C4-2B (cell line): ENCODE measurements around the gene COG5.
A peak's percentile ranks its signal among the peaks of the same experiment; 100 is the strongest.

Source experiments
- H3K27ac ChIP-seq: fragments of 450-650 bp; 2 replicates; pipeline ENCODE4 v1.5.1; 2017
- ZFX ChIP-seq: fragments of 450-650 bp; IDR thresholded peaks from 2 replicates; pipeline ENCODE4 v1.6.1; 2017
- TF ChIP-seq, protein P1 (sequence below): fragments of 450-650 bp; conservative IDR thresholded peaks from 2 replicates; pipeline ENCODE4 v1.5.1; 2017; ENCODE audit warnings: mild to moderate bottlenecking

The COG5 gene

DNA sequence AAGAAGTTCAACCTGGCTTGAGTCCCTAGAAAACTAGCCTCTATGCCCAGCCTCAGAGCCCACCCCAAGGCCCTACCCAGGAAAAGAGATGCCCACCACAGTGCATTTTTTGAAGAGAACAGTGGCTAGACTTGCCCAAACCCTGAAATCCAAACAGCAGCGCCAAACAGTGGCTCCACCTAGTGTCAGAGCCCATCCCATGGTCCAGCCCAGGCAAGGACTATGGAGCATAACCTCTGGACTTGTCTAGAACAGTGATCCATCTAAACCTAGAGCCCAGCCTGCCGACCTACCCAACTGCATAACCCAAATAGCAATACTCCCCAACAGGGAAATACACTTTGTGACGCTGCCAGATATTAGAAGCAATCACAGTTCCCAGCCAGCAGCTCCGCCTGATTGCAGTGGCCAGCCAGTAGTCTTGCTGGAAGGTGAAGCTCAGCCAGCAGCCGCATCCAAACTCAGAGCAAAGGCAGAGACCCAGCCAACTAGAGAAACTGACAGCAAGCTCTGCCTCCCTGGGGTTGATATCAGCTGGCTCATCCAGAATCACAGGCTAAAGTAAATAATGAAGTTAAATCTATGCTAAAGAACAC lies 350.4 kb downstream of the COG5 start:
- TF ChIP-seq, protein P1, sequence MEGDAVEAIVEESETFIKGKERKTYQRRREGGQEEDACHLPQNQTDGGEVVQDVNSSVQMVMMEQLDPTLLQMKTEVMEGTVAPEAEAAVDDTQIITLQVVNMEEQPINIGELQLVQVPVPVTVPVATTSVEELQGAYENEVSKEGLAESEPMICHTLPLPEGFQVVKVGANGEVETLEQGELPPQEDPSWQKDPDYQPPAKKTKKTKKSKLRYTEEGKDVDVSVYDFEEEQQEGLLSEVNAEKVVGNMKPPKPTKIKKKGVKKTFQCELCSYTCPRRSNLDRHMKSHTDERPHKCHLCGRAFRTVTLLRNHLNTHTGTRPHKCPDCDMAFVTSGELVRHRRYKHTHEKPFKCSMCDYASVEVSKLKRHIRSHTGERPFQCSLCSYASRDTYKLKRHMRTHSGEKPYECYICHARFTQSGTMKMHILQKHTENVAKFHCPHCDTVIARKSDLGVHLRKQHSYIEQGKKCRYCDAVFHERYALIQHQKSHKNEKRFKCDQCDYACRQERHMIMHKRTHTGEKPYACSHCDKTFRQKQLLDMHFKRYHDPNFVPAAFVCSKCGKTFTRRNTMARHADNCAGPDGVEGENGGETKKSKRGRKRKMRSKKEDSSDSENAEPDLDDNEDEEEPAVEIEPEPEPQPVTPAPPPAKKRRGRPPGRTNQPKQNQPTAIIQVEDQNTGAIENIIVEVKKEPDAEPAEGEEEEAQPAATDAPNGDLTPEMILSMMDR: 0 out of 2 replicates have a peak, but pooled peaks have one; percentile 1
- TF ChIP-seq ZFX: no peak
- H3K27ac ChIP-seq: no peak overlapping the region

DNA sequence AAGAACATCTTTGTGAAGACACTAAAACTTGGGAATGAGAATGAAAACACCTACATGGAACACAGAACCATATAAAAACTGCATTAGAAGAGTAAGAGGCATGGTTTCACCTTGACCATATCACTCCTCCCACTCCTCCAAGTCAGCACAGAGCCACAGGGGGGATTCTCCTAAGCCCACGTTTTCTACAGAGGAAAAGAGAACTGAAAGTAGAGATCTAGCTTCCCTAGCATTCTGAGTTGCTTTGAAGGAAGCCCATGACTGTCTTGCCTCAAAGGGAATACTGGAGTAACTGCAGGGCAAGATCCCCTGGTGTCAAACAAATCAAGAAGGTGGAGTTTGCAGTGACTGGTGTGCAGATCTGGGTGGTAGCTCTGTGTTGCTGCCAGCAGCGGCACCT lies 351.0 kb downstream of the COG5 start:
- no peak for TF ChIP-seq ZFX
- TF ChIP-seq, protein P1: no peak
- H3K27ac ChIP-seq: no peak overlapping the region

DNA sequence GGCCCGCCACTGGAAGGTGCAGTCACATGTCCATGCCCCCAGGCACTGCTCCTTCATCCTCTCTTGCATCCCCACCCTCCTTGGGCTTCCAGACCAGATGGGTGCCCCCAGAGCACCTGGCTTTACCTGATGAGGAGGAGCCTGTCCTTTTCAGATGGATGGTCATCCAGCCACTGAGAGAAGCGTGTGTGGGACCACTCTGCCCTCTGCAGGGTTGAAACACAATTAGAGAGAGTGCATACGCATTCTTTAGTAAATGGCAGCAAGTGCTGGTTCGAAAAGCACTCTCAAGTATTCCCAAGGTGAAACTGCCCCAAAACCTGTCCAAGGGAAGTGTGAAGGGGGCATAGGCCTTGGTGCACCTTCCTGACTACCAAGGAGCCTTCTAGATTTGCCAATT lies 353.3 kb downstream of the COG5 start:
- no peak for TF ChIP-seq ZFX
- TF ChIP-seq, protein P1: no peak
- peak overlapping the region; percentile 28 for H3K27ac ChIP-seq

DNA sequence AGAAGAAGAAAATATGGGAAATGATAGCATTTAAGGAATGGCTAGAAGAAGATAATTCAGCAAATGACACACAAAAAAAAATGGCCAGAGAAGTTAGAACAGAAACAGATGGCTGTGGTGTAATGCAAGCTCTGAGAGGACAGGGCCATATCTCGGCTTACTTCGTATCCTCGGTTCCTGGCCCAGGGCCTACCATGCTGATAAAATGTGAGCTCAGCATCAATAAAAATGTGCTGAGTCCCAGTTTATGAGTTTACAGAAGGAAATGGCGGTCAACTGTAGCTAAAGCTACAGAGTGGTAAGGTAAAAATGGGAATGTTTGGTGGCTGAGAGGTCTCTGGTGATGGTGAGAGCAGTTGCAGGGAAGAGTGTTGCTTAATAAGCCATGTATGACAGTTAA lies 354.2 kb downstream of the COG5 start:
- TF ChIP-seq ZFX: no peak
- TF ChIP-seq, protein P1: no peak

DNA sequence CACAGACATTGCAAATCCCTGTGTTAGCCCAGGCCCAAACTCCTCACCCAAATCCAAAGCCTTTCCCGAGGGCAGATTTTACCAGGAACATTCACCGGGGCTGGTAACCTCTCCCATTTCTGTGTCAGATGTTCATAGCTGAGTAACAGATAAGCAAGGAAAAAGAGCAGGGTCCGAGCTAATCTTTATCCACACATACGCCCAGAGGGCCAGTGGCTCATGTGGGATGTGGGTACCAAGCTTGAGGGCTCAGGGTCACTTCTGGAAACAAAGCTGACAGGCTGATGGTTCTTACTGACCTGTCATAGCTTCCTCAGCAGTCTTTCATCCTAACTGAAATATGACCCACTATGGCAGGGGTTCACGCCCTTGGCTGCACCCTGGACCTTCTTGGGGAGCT lies 355.2 kb downstream of the COG5 start:
- H3K27ac ChIP-seq: no peak overlapping the region
- TF ChIP-seq ZFX: no peak
- TF ChIP-seq, protein P1: no peak

More for the DNA sequence above, 354.2 kb downstream of the COG5 start:
- peak overlapping the region; percentile 28 for H3K27ac ChIP-seq

DNA sequence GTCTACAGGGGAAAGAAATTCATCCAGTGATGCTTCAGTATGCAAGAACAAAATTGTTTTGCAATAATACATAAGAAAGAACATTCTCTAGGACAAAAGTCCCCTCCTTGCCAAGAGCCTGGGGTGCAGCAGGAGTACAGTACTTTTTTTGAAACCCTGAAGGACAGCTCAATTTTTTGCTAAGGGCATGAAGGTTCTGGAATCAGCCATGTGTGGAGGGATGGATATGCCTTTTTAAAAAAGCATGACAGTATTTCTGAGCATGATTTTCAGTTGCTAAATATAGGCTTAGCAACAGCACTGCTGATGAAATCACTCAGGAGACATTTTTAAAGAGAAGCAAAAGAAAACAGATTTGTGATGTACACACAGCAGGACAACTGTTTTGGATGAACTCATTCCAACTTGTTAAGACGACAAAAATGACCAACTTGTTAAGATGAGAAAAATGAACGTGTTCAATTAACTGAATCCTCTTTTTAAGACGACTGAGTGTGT lies 355.6 kb downstream of the COG5 start:
- H3K27ac ChIP-seq: no peak overlapping the region
- TF ChIP-seq, protein P1: no peak
- TF ChIP-seq ZFX: no peak

DNA sequence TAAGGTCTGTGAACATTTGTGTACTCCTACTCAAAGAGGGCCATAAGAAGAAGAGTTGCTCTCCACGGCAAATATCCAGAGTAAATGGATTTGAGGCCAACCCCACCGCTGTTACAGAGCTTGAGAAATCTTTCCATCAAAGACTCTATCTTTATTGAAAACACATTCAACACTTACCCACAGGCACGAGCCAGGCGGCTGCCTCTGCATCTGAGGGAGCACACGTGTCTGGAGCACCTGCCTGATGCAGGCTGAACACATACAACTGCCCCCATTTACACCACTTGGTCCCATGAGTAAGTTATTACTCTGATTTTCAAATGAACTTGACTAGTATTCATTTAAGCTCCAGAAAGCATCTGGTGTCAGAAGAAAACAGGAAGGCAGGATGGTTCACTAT lies 356.3 kb downstream of the COG5 start:
- no peak overlapping the region for H3K27ac ChIP-seq
- TF ChIP-seq ZFX: no peak
- TF ChIP-seq, protein P1: no peak
